ENCODE results near the gene CCNL1. TPM values are rescaled to one million over a fixed set of nuclear protein-coding genes. Genes with fewer than 3 reads are reported as not detected.
A peak's percentile ranks its signal among the peaks of the same experiment; 100 is the strongest.
"Not testable (repeated sequence)": the region's sequence is repeated elsewhere in the genome, so short reads cannot be mapped to it uniquely, and the experiment has no call there.

The CCNL1 gene
- total and polyA plus RNA-seq, 2 experiments from 2014 or later: 87.6 to 223 TPM

GRCh38 chr3:157107037-157107436 is 52.9 kb downstream of the CCNL1 start:
- no peaks in the 10 kb centered on the region for H3K36me3 ChIP-seq
- TF ChIP-seq, protein P1, sequence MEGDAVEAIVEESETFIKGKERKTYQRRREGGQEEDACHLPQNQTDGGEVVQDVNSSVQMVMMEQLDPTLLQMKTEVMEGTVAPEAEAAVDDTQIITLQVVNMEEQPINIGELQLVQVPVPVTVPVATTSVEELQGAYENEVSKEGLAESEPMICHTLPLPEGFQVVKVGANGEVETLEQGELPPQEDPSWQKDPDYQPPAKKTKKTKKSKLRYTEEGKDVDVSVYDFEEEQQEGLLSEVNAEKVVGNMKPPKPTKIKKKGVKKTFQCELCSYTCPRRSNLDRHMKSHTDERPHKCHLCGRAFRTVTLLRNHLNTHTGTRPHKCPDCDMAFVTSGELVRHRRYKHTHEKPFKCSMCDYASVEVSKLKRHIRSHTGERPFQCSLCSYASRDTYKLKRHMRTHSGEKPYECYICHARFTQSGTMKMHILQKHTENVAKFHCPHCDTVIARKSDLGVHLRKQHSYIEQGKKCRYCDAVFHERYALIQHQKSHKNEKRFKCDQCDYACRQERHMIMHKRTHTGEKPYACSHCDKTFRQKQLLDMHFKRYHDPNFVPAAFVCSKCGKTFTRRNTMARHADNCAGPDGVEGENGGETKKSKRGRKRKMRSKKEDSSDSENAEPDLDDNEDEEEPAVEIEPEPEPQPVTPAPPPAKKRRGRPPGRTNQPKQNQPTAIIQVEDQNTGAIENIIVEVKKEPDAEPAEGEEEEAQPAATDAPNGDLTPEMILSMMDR (IDR thresholded peaks at IDR 0.05; ENCODE audit: low read depth, low read length): no peak

GRCh38 chr3:157104928-157105652 is 54.9 kb downstream of the CCNL1 start:
- Histone ChIP-seq H3K9me3 (ENCODE audit: low read depth) (no peaks in the 10 kb centered on the region), H3K27me3 (no peaks in the 10 kb centered on the region), H3K4me3 (no peak overlapping the region), H3K27ac (peak overlapping the region; percentile 87), H3K4me1 (ENCODE audit: low read depth) (peaks cover 75% of the 10 kb centered on the region), H3K36me3 (no peaks in the 10 kb centered on the region)
- TF ChIP-seq, protein P1 (IDR thresholded peaks at IDR 0.05; ENCODE audit: low read depth, low read length): no peak
- peak in 1 of 2 donors; percentile 63 for DNase-seq (ENCODE audit: low read depth in 1 of 2, low spot score in 1 of 2)

More at GRCh38 chr3:157107037-157107436, 52.9 kb downstream of the CCNL1 start:
- Histone ChIP-seq H3K4me3 (no peak overlapping the region), H3K4me1 (ENCODE audit: low read depth) (peaks cover 77% of the 10 kb centered on the region), H3K9me3 (ENCODE audit: low read depth) (no peaks in the 10 kb centered on the region), H3K27ac (peak overlapping the region; percentile 97), H3K27me3 (no peaks in the 10 kb centered on the region)
- DNase-seq (ENCODE audit: low read depth in 1 of 2, low spot score in 1 of 2): no peak

GRCh38 chr3:157104521-157104920 is 55.4 kb downstream of the CCNL1 start:
- DNase-seq (ENCODE audit: low read depth in 1 of 2, low spot score in 1 of 2): no peak
- no peaks in the 10 kb centered on the region for H3K36me3 ChIP-seq
- TF ChIP-seq, protein P1 (IDR thresholded peaks at IDR 0.05; ENCODE audit: low read depth, low read length): no peak
- no peaks in the 10 kb centered on the region for H3K9me3 ChIP-seq (ENCODE audit: low read depth)
- peak overlapping the region; percentile 87 for H3K27ac ChIP-seq
- no peaks in the 10 kb centered on the region for H3K27me3 ChIP-seq
- H3K4me1 ChIP-seq (ENCODE audit: low read depth): peaks cover 75% of the 10 kb centered on the region
- no peak overlapping the region for H3K4me3 ChIP-seq

DNA sequence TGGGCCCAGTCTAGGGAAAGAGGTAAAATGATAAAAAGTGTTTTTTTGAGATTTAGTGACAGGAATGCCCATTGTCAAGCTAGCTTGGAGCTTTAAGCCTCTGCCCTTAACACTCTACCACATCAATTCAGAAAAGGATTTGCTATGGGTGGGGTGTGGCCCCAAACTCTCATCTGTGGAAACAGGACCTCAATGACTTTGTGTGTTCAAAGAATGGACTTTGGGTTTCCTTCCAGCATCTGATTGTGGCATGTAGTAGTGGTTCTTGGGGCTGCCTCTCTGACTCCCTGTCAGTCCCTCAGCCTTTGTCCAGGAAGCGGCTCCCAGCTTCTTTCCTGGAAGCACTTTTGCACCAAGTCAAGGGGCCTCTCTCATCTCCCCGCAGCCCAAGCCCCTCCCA is 56.1 kb downstream of the CCNL1 start:
- no peaks in the 10 kb centered on the region for H3K36me3 ChIP-seq
- no peak overlapping the region for H3K4me3 ChIP-seq
- no peaks in the 10 kb centered on the region for H3K27me3 ChIP-seq
- TF ChIP-seq, protein P1 (IDR thresholded peaks at IDR 0.05; ENCODE audit: low read depth, low read length): no peak
- H3K9me3 ChIP-seq (ENCODE audit: low read depth): no peaks in the 10 kb centered on the region
- peak overlapping the region; percentile 87 for H3K27ac ChIP-seq
- no peak for DNase-seq (ENCODE audit: low read depth in 1 of 2, low spot score in 1 of 2)
- peaks cover 75% of the 10 kb centered on the region for H3K4me1 ChIP-seq (ENCODE audit: low read depth)

DNA sequence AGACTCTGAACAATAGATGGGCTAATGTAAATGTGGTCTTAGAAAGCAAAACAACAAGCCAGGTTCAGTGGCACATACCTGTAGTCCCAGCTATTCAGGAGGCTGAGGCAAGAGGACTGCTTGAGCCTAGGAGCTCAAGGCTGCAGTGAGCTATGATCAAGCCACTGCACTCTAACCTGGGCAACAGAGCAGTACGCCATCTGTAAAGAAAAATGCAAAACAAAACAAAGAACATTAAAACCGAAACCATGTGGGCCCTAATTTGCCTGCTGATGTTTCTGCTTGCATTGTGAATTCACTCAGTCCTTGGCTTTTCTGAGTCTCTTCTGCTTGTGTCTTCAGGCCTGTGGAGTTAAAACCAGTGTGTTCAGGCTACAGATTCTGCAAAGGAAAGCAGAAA is 56.7 kb downstream of the CCNL1 start:
- no peaks in the 10 kb centered on the region for H3K36me3 ChIP-seq
- H3K4me3 ChIP-seq: no peak overlapping the region
- no peaks in the 10 kb centered on the region for H3K27me3 ChIP-seq
- H3K9me3 ChIP-seq (ENCODE audit: low read depth): no peaks in the 10 kb centered on the region
- H3K27ac ChIP-seq: peak overlapping the region; percentile 87
- H3K4me1 ChIP-seq (ENCODE audit: low read depth): peaks cover 75% of the 10 kb centered on the region
- TF ChIP-seq, protein P1 (IDR thresholded peaks at IDR 0.05; ENCODE audit: low read depth, low read length): no peak
- DNase-seq (ENCODE audit: low read depth in 1 of 2, low spot score in 1 of 2): no peak

DNA sequence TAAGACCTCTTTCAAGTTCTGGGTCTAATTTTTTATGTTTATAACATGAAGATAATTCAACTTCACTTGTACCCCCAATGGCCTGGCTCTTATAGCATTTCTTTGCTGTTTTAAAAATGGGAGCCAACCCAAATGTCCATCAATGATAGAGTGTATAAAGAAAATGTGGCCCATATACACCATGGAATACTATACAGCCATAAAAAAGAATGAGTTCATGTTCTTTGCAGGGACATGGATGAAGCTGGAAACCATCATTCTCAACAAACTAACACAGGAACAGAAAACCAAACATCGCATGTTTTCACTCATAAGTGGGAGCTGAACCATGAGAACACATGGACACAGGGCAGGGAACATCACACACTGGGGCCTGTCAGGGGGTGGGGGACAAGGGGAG is 57.4 kb downstream of the CCNL1 start:
- peaks cover 75% of the 10 kb centered on the region for H3K4me1 ChIP-seq (ENCODE audit: low read depth)
- H3K27ac ChIP-seq: peak overlapping the region; percentile 94
- H3K27me3 ChIP-seq; DNase-seq (ENCODE audit: low read depth in 1 of 2, low spot score in 1 of 2); H3K9me3 ChIP-seq (ENCODE audit: low read depth); H3K4me3 ChIP-seq; H3K36me3 ChIP-seq: not testable (repeated sequence)
